ENCODE data around the gene MYO5A. TPM values are rescaled to one million over a fixed set of nuclear protein-coding genes. Genes with fewer than 3 reads are reported as not detected.

Gene MYO5A
- total and polyA plus RNA-seq, 9 of the 15 experiments (the other 6 are each of a cell fraction or from before 2014, with no cell fraction given): 0.03 to 0.82 (median 0.40) TPM

DNA sequence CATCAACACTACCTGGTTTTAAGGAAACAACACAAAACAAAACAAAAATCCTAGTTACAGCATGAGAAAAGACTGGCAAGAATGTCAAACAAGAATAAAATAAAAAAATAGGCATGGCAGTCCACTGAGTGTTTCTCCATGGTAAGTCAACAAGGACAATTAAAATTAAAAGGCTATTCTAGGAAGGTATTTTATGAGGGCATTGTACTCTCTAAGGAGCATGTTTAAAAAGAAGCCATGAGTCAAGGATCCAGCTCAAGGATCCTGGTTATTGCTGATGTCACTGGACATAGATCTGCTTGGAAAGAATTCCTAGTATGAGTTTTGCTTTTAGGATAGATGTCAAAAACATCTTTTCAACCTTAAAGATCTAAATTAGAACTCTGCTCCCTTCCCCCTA is 106.7 kb downstream of the MYO5A start (continued):
- TF ChIP-seq ZFP30 (CRISPR knock-in tag; IDR thresholded peaks at IDR 0.05; ENCODE audit: borderline replicate concordance) (no peak), POLR3G (IDR thresholded peaks at IDR 0.05; ENCODE audit: extremely low read depth, insufficient read length, insufficient replicate concordance) (no peak), ZNF75A (CRISPR knock-in tag; IDR thresholded peaks at IDR 0.05) (no peak), CEBPG (CRISPR knock-in tag; IDR thresholded peaks at IDR 0.05) (no peak), CEBPG (tag; conservative IDR thresholded peaks at IDR 0.05 in 1 of 2, IDR thresholded peaks at IDR 0.05 in 1 of 2) (no peak), CBX8 (IDR thresholded peaks at IDR 0.05; ENCODE audit: borderline replicate concordance, extremely low read depth, low read depth, low read length, poor library complexity, severe bottlenecking) (no peak), ARNT (IDR thresholded peaks at IDR 0.05) (no peak), RNF2 (IDR thresholded peaks at IDR 0.05) (no peak), MTA3 (IDR thresholded peaks at IDR 0.05; ENCODE audit: borderline replicate concordance) (no peak)
- TF ChIP-seq, protein P1, sequence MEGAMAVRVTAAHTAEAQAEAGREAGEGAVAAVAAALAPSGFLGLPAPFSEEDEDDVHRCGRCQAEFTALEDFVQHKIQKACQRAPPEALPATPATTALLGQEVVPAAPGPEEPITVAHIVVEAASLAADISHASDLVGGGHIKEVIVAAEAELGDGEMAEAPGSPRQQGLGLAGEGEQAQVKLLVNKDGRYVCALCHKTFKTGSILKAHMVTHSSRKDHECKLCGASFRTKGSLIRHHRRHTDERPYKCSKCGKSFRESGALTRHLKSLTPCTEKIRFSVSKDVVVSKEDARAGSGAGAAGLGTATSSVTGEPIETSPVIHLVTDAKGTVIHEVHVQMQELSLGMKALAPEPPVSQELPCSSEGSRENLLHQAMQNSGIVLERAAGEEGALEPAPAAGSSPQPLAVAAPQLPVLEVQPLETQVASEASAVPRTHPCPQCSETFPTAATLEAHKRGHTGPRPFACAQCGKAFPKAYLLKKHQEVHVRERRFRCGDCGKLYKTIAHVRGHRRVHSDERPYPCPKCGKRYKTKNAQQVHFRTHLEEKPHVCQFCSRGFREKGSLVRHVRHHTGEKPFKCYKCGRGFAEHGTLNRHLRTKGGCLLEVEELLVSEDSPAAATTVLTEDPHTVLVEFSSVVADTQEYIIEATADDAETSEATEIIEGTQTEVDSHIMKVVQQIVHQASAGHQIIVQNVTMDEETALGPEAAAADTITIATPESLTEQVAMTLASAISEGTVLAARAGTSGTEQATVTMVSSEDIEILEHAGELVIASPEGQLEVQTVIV (CRISPR knock-in tag; IDR thresholded peaks at IDR 0.05; ENCODE audit: borderline replicate concordance): no peak

DNA sequence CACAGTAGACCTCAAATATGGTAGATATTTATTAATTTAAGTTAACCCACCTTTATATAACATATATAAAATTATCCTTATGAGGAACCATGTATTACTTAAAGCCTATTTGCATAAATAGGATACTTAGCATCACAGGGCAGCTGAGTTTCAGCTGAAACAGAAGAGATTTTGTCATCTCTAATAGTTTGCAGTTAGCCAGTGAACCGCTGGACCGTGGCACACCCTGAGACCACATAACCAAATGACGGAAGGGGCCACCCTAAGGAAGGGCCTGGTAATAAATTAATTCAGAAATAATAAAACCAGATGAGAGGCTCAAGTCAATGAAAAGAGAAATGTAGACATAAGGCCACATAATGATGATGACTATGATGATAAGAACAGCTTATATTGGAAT is 107.7 kb downstream of the MYO5A start:
- H3K4me1 ChIP-seq (replicated peaks in 1 of 2; ENCODE audit: control insufficient read depth in 2 of 2, insufficient read depth in 2 of 2, low read length in 2 of 2): no peaks in the 10 kb centered on the region
- no peak overlapping the region for H3K4me2 ChIP-seq (ENCODE audit: insufficient read depth, low read length)
- no peaks in the 10 kb centered on the region for H3K27me3 ChIP-seq (ENCODE audit: control insufficient read depth in 2 of 2, insufficient read depth in 2 of 2, low read length in 2 of 2)
- no peak overlapping the region for H3K27ac ChIP-seq (ENCODE audit: extremely low read depth, low read depth, low read length)
- FAIRE-seq: no peak
- CTCF ChIA-PET (ENCODE audit: low intra/inter-chr PET ratio): no interaction called here
- no peak overlapping the region for H2AFZ ChIP-seq (ENCODE audit: low read depth, low read length)
- BruUV-seq (replicated peaks): no TSS peak
- intact Hi-C loops (cut with micrococcal nuclease): no loop called here
- no peaks in the 10 kb centered on the region for H3K9me3 ChIP-seq (replicated peaks; ENCODE audit: control insufficient read depth, insufficient read depth, low read depth, low read length)
- ATAC-seq: no peak
- H3K9ac ChIP-seq (ENCODE audit: insufficient read depth in 1 of 2, low read depth in 2 of 2, low read length in 2 of 2): no peak overlapping the region
- no peaks in the 10 kb centered on the region for H3K9me1 ChIP-seq (ENCODE audit: control insufficient read depth, insufficient read depth, low read length)
- POLR2A ChIA-PET: no interaction called here
- WGBS (ENCODE audit: insufficient coverage, low coverage, missing lambda C conversion rate): 0% methylated on average over 3 of the region's 3 CpGs
- no peaks in the 10 kb centered on the region for H3K79me2 ChIP-seq (ENCODE audit: control insufficient read depth, insufficient read depth, low read length)
- H4K20me1 ChIP-seq (replicated peaks; ENCODE audit: control insufficient read depth, insufficient read depth, low read length): no peaks in the 10 kb centered on the region
- no peak for DNase-seq (ENCODE audit: extremely low read depth in 1 of 4, low spot score in 3 of 4)
- H3K36me3 ChIP-seq (ENCODE audit: control insufficient read depth, insufficient read depth, low read length): no peaks in the 10 kb centered on the region
- in situ Hi-C loops (cut with MboI): no loop called here
- H3K4me3 ChIP-seq: no peak overlapping the region
- TF ChIP-seq EGR1 (conservative IDR thresholded peaks at IDR 0.05) (no peak), MECOM (CRISPR knock-in tag; IDR thresholded peaks at IDR 0.05) (no peak), SNIP1 (IDR thresholded peaks at IDR 0.05; ENCODE audit: low read depth) (no peak), ARID1B (IDR thresholded peaks at IDR 0.05) (no peak), FOXJ2 (tag; IDR thresholded peaks at IDR 0.05) (no peak), NCOR1 (IDR thresholded peaks at IDR 0.05) (no peak), WHSC1 (IDR thresholded peaks at IDR 0.05; ENCODE audit: low read length) (no peak), ZNF253 (CRISPR knock-in tag; conservative IDR thresholded peaks at IDR 0.05) (no peak), RCOR1 (IDR thresholded peaks at IDR 0.05; ENCODE audit: borderline replicate concordance in 1 of 2, low read depth in 2 of 2, low read length in 2 of 2) (no peak)
- TF ChIP-seq, protein P2, sequence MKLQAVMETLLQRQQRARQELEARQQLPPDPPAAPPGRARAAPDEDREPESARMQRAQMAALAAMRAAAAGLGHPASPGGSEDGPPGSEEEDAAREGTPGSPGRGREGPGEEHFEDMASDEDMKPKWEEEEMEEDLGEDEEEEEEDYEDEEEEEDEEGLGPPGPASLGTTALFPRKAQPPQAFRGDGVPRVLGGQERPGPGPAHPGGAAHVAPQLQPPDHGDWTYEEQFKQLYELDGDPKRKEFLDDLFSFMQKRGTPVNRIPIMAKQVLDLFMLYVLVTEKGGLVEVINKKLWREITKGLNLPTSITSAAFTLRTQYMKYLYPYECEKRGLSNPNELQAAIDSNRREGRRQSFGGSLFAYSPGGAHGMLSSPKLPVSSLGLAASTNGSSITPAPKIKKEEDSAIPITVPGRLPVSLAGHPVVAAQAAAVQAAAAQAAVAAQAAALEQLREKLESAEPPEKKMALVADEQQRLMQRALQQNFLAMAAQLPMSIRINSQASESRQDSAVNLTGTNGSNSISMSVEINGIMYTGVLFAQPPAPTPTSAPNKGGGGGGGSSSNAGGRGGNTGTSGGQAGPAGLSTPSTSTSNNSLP (IDR thresholded peaks at IDR 0.05; ENCODE audit: borderline replicate concordance, low read depth, low read length): no peak

All from K562 (cell line).